Ovary (tissue), 9 donors: Measurements from ENCODE around the gene ISCA2. TPM values are rescaled to one million over a fixed set of nuclear protein-coding genes. Genes with fewer than 3 reads are reported as not detected.

Experiments used
- DNase-seq, 5 donors: peaks; one replicate each; pipeline ENCODE4 v3.0.0-alpha.2; 2019 to 2020
- H3K27ac ChIP-seq, 2 donors: fragments of 200-600 bp; one replicate each; pipeline versions ENCODE4 v1.5.1 to v1.8.0; 2019 to 2022
- H3K27me3 ChIP-seq: fragments of 200-600 bp; one replicate; pipeline ENCODE4 v1.8.0; 2022
- H3K36me3 ChIP-seq: fragments of 200-600 bp; sonication (generic); one replicate; pipeline ENCODE4 v1.5.1; 2019
- H3K4me1 ChIP-seq: one replicate; pipeline ENCODE4 v1.8.1; 2013; ENCODE audit warnings: mild to moderate bottlenecking, moderate library complexity; ENCODE audit not compliant: insufficient read depth
- H3K4me3 ChIP-seq: fragments of 200-600 bp; sonication (generic); one replicate; pipeline ENCODE4 v1.5.1; 2017
- H3K9me3 ChIP-seq, 2 donors: fragments of 200-600 bp in 1 of 2; sonication (generic) in 1 of 2; one replicate each; pipeline versions ENCODE4 v1.5.1 to v1.8.1; 2013 to 2019; ENCODE audit warnings: mild to moderate bottlenecking in 1 of 2, moderate library complexity in 1 of 2
- EP300 ChIP-seq: sonication (generic); formaldehyde crosslinking; IDR thresholded peaks from one replicate; pipeline ENCODE4 v1.6.1; 2017; ENCODE audit warnings: antibody characterized with exemption
- POLR2A ChIP-seq: fragments of 450-650 bp; IDR thresholded peaks from one replicate; pipeline ENCODE4 v1.6.1; 2017; ENCODE audit warnings: antibody characterized with exemption, mild to moderate bottlenecking, moderate library complexity
- WGBS, 3 donors: extraction: QIAGEN DNeasy Blood & Tissue Kit in 1 of 3; methylation state at CpG; one replicate each; pipeline versions ENCODE4 v1.1.5 to v1.1.7; 2013 to 2017; 5-methylcytosine and 5-hydroxymethylcytosine counted together
- intact Hi-C, 4 donors: fragments of 100-400 bp; cut with DNase I; formaldehyde crosslinking; loops; one replicate each; pipeline versions ENCODE4 v1.11.0 to v1.15.1; 2022 to 2023
- polyA plus RNA-seq, 2 donors: library from polyadenylated mRNA; stranded (reverse); fragments of 200-250 nt in 1 of 2; fragments of 350-450 nt in 1 of 2; fragmentation: Illumina TruSeq in 1 of 2; extraction: RNeasy Lipid Tissue Mini Kit (QIAGEN cat#74804) in 1 of 2; gene quantifications; one replicate each; pipeline ENCODE4 v1.2.3, GENCODE V29; 2013 to 2014
- total RNA-seq, 7 donors: library from RNA; depleted of rRNA in 2 of 7; stranded (reverse); fragments of >200 nt in 2 of 7; fragmentation: NEBNext Ultra II Directional in 3 of 7; extraction: Animal tissue kit (Norgen Biotek cat#: 25700) in 3 of 7; gene quantifications; one replicate each; pipeline versions ENCODE4 v1.1.0 to v1.2.4, GENCODE V29; 2016 to 2023
- TF ChIP-seq, protein P1 (sequence below), 3 donors: fragments of 450-650 bp in 2 of 3; fragments of 200-600 bp in 1 of 3; IDR thresholded peaks; one replicate each; pipeline versions ENCODE4 v1.5.1 to v1.8.0; 2016 to 2022; ENCODE audit warnings: antibody characterized with exemption in 3 of 3, mild to moderate bottlenecking in 1 of 3
- donor health status: DM: no; HTN: no; CAD: no; lungs with moderate emphysema.
- donor health status: DM: no; HTN: no; CAD: no.
- donor health status: Bipolar disorder and iron deficiency.
- donor health status: DM: yes; HTN: yes; CAD: no.
- donor health status: DM: no; HTN: no; CAD: no.
- donor health status: DM: yes; HTN: yes; CAD: no.

Gene ISCA2
- total and polyA plus RNA-seq, 9 donors: 11.7 to 47.4 (median 26.9) TPM

DNA sequence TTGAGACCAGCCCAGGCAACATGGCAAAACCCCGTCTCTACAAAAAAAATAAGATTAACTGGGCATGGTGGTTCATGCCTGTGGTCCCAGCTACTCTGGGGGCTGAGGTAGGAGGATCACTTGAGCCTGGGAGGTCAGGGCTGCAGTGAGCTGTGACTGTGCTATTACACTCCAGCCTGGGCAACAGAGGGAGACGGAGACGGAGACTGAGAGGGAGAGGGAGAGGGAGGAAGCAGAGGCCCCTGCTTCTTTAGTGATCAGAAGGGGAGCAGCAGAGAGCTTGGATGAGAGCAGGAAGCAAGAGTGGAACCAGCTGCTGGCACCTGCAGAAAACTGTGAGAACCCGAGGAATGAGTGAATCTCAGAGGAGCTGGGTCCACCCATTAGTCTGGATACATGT, 45.9 kb downstream of the ISCA2 start:
- Histone ChIP-seq H3K27ac (no peak overlapping the region), H3K4me1 (no peaks in the 10 kb centered on the region), H3K36me3 (no peaks in the 10 kb centered on the region), H3K9me3 (no peaks in the 10 kb centered on the region), H3K27me3 (no peaks in the 10 kb centered on the region), H3K4me3 (no peak overlapping the region)
- intact Hi-C loops: no loop called here
- 55 to 71% (median 61%) methylated on average over 4 of the region's 4 CpGs for WGBS, 3 donors
- no peak for TF ChIP-seq POLR2A
- TF ChIP-seq, protein P1, sequence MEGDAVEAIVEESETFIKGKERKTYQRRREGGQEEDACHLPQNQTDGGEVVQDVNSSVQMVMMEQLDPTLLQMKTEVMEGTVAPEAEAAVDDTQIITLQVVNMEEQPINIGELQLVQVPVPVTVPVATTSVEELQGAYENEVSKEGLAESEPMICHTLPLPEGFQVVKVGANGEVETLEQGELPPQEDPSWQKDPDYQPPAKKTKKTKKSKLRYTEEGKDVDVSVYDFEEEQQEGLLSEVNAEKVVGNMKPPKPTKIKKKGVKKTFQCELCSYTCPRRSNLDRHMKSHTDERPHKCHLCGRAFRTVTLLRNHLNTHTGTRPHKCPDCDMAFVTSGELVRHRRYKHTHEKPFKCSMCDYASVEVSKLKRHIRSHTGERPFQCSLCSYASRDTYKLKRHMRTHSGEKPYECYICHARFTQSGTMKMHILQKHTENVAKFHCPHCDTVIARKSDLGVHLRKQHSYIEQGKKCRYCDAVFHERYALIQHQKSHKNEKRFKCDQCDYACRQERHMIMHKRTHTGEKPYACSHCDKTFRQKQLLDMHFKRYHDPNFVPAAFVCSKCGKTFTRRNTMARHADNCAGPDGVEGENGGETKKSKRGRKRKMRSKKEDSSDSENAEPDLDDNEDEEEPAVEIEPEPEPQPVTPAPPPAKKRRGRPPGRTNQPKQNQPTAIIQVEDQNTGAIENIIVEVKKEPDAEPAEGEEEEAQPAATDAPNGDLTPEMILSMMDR (IDR thresholded peaks at IDR 0.05): no peak
- no peak for TF ChIP-seq EP300
- peak in 1 of 5 donors; percentile 19 for DNase-seq

DNA sequence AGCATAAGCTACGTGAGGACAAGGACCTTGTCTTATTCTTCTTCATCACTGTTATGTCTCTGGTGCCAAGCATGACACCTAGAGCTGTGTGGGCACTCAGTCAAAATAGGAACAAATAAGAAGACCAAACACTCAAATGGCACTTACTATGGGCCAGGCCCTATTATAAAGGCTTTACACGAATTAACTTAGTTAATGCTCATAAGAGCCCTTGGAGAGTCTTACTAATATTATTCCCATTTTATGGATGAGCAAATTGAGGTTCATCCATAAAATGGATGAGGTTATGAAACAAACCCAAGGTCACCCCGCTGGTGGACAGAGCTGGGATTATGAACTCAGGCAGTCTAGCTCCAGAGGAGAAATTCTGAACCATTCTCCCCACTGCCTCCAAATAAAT, 47.7 kb downstream of the ISCA2 start:
- TF ChIP-seq POLR2A (no peak), EP300 (no peak)
- TF ChIP-seq, protein P1 (IDR thresholded peaks at IDR 0.05): no peak

DNA sequence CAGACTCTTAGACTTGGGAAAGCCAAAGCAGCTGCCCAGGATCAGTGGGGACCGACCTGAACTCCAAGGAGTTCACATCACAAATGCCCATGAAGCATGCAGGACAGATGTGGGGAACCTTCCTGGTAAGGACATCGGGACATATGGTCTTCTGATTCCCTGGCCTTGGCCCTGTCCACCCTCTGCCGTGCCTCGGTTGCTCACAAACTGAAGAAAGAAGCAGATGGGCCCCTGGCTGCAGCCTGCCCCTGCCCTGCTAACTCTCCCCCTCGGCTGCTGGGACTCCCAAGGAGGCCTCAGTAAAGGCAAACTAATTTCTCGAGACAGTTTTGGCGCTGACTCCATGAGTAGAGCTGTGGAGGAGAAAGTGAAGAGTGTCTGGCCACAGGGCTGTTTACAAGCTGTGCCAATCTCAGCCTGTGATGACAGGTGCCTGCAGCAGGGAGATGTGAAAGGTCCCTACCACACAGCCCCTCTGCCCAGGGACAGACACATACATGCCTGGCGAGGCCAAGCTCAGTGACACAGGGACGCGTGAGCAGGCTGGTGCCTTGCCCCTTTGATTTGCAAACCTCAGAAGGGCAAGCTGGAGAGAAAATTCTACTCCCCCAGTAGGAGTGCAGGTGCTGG, 48.6 kb downstream of the ISCA2 start:
- TF ChIP-seq EP300 (no peak), POLR2A (no peak)
- TF ChIP-seq, protein P1 (IDR thresholded peaks at IDR 0.05): no peak
- H3K36me3 ChIP-seq: no peaks in the 10 kb centered on the region
- intact Hi-C loops: no loop called here
- no peaks in the 10 kb centered on the region for H3K4me1 ChIP-seq
- H3K27me3 ChIP-seq: no peaks in the 10 kb centered on the region
- H3K9me3 ChIP-seq: no peaks in the 10 kb centered on the region
- H3K4me3 ChIP-seq: no peak overlapping the region
- peak in 1 of 5 donors; percentile 31 for DNase-seq
- no peak overlapping the region for H3K27ac ChIP-seq
- 61 to 68% (median 66%) methylated on average over 10 of the region's 10 CpGs for WGBS, 3 donors

More for the DNA sequence above, 47.7 kb downstream of the ISCA2 start:
- intact Hi-C loops: no loop called here
- no peak overlapping the region for H3K27ac ChIP-seq
- H3K36me3 ChIP-seq: no peaks in the 10 kb centered on the region
- no peaks in the 10 kb centered on the region for H3K4me1 ChIP-seq
- no peak for DNase-seq
- 89 to 94% (median 93%) methylated on average over 3 of the region's 3 CpGs for WGBS, 3 donors
- H3K27me3 ChIP-seq: no peaks in the 10 kb centered on the region
- H3K4me3 ChIP-seq: no peak overlapping the region
- H3K9me3 ChIP-seq: no peaks in the 10 kb centered on the region

DNA sequence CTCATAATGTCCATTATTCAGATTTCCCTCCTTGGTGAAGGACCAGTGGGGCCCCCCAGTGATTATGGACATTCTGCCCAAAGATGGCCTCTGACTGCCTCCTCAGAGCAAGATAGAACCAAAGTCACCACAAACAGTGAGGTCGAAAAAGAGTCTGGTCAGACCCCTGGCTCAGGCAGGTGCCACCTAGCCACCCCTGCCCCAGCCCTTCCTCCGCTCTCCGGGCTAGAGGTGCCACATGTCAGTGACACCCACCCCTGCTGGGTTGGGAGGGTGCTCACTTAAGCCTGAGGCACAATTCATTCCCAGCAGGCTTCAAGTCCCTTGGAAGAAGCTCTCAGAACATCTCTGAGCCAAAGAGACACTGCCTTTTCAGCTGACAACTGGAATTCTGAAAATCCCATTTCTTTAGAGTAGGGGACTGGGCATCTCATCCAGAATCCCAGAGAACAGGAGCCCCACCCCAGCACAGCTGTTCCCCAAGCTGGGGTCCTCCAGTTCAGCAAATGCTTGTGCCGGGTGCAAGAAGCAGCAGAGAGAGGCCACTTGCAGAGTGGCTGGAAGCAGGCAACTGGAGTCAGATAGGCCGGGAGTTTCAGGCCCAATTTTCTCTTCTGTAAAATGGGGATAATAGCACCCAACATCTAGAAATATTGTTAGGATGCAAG, 50.3 kb downstream of the ISCA2 start:
- no peak overlapping the region for H3K27ac ChIP-seq
- H3K36me3 ChIP-seq: no peaks in the 10 kb centered on the region
- no peak overlapping the region for H3K4me3 ChIP-seq
- no peaks in the 10 kb centered on the region for H3K27me3 ChIP-seq
- H3K4me1 ChIP-seq: no peaks in the 10 kb centered on the region
- intact Hi-C loops: no loop called here
- no peak for TF ChIP-seq EP300
- TF ChIP-seq POLR2A: no peak
- TF ChIP-seq, protein P1 (IDR thresholded peaks at IDR 0.05): no peak
- DNase-seq: peak in 1 of 5 donors; percentile 19
- no peaks in the 10 kb centered on the region for H3K9me3 ChIP-seq
- 94 to 95% (median 94%) methylated on average over 5 of the region's 5 CpGs for WGBS, 3 donors
